ENCODE measurements around the gene SLC25A26. TPM values are rescaled to one million over a fixed set of nuclear protein-coding genes. Genes with fewer than 3 reads are reported as not detected.

SLC25A26 gene
- total RNA-seq, 6 experiments from 2014 or later: 12.8 to 16.3 (median 13.6) TPM

GRCh38 chr3:66336333-66336766 lies 115.5 kb downstream of the SLC25A26 start:
- no peak for TF ChIP-seq CTCF (IDR thresholded peaks at IDR 0.05)

GRCh38 chr3:66338927-66339326 lies 118.1 kb downstream of the SLC25A26 start:
- no peak for TF ChIP-seq CTCF (IDR thresholded peaks at IDR 0.05)
- Mint-ChIP-seq H3K27me3 (ENCODE audit: insufficient read depth) (no peaks in the 10 kb centered on the region), H3K27ac (no peak overlapping the region), H3K4me1 (ENCODE audit: low read depth) (peaks cover 59% of the 10 kb centered on the region), H3K9me3 (no peaks in the 10 kb centered on the region), H3K36me3 (ENCODE audit: low read depth) (no peaks in the 10 kb centered on the region), H3K4me3 (no peak overlapping the region)
- DNase-seq: peak; percentile 64

More at GRCh38 chr3:66336333-66336766, 115.5 kb downstream of the SLC25A26 start:
- H3K27me3 Mint-ChIP-seq (ENCODE audit: insufficient read depth): no peaks in the 10 kb centered on the region
- no peaks in the 10 kb centered on the region for H3K9me3 Mint-ChIP-seq
- H3K27ac Mint-ChIP-seq: peak overlapping the region; percentile 64; the same call in 1 of the 2 replicates
- no peaks in the 10 kb centered on the region for H3K36me3 Mint-ChIP-seq (ENCODE audit: low read depth)
- DNase-seq: peak; percentile 24
- H3K4me3 Mint-ChIP-seq: peak overlapping the region; percentile 35; the same call in 1 of the 2 replicates
- H3K4me1 Mint-ChIP-seq (ENCODE audit: low read depth): peaks cover 53% of the 10 kb centered on the region

- peaks cover 37% of the 10 kb centered on the region for H3K4me1 Mint-ChIP-seq (ENCODE audit: low read depth)
- no peak overlapping the region for H3K27ac Mint-ChIP-seq
- H3K36me3 Mint-ChIP-seq (ENCODE audit: low read depth): peaks cover 9% of the 10 kb centered on the region; the same call in 1 of the 2 replicates
- DNase-seq: no peak
- no peaks in the 10 kb centered on the region for H3K9me3 Mint-ChIP-seq
- H3K4me3 Mint-ChIP-seq: no peak overlapping the region
- peaks cover 1% of the 10 kb centered on the region for H3K27me3 Mint-ChIP-seq (ENCODE audit: insufficient read depth)
- TF ChIP-seq CTCF (IDR thresholded peaks at IDR 0.05): no peak
These were observed 122.0 kb downstream of the SLC25A26 start for GRCh38 chr3:66342717-66343356.

- peaks cover 11% of the 10 kb centered on the region; the same call in 1 of the 2 replicates for H3K36me3 Mint-ChIP-seq (ENCODE audit: low read depth)
- peaks cover 1% of the 10 kb centered on the region for H3K27me3 Mint-ChIP-seq (ENCODE audit: insufficient read depth)
- H3K4me3 Mint-ChIP-seq: no peak overlapping the region
- no peak for TF ChIP-seq CTCF (IDR thresholded peaks at IDR 0.05)
- no peaks in the 10 kb centered on the region for H3K9me3 Mint-ChIP-seq
- H3K27ac Mint-ChIP-seq: no peak overlapping the region
- H3K4me1 Mint-ChIP-seq (ENCODE audit: low read depth): peaks cover 25% of the 10 kb centered on the region
- no peak for DNase-seq
These were observed 123.6 kb downstream of the SLC25A26 start for GRCh38 chr3:66344391-66344811.

- peaks cover 11% of the 10 kb centered on the region; the same call in 1 of the 2 replicates for H3K36me3 Mint-ChIP-seq (ENCODE audit: low read depth)
- no peaks in the 10 kb centered on the region for H3K9me3 Mint-ChIP-seq
- no peak overlapping the region for H3K4me3 Mint-ChIP-seq
- H3K27me3 Mint-ChIP-seq (ENCODE audit: insufficient read depth): peaks cover 1% of the 10 kb centered on the region
- DNase-seq: no peak
- TF ChIP-seq CTCF (IDR thresholded peaks at IDR 0.05): no peak
- H3K27ac Mint-ChIP-seq: no peak overlapping the region
- H3K4me1 Mint-ChIP-seq (ENCODE audit: low read depth): peaks cover 19% of the 10 kb centered on the region
These were observed 124.2 kb downstream of the SLC25A26 start for GRCh38 chr3:66344848-66345578.
